Measurements from ENCODE around the gene FARSA.

Gene FARSA

DNA sequence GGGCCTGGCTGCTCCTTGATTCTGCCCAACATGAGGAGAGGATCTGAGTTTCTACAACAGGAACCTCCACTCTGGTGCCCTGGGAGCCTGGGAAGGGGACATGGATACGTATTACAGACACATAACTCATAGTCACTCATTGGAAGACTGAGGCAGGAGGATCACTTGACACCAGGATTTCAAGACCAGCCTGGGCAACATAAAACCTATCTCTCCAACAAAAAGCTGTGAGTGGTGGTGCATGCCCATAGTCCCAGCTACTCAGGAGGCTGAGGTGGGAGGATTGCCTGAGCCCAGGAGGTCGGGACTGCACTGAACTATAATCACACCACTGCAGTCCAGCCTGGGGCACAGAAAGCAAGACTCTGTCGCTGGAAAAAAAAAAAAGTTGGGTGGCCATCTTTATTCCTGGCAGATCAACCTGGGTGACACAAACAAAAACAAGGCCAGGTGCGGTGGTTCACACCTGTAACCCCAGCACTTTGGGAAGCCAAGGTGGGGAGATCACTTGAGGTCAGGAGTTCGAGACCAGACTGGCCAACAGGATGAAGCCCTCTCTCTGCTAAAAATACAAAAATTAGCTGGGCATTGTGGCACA, 45.4 kb downstream of the FARSA start:
- no peak for DNase-seq

DNA sequence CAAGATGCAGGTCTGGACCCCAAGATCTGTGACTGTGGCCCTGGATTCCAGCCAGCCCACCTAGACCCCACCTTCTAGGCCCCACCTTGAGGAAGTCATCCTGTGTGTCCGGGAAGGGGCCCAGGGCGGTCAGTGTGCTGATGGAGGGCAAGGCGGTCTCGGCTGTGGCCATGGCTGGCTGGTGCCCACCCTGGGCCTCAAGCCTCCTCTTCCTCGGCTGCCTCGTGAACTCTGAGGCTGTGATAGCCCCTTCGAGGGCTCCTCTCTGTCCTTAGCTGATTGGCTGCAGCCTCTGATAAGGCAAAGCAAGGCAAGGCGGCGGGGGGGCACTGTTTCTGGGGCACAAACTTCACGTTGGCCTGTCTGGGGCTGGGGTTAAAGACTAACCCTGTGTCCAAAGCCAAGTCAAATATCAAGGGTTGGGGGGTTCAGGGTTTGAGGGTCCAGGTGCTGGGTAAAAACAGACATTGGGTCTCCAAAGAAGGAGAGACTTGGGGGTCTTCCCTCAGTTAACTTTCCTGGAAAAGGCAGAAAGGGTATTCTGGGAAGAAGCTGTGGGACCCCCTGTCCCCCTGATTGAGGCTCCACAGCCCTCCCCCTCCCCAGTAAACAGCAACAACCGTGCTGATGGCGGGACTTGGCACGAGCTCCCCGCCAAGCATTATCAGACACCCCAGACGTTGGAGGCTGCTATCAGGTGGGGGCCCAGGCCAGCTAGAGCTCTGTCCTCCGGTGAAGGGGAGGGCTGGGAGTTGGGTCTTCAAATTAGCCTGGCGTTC, 46.4 kb downstream of the FARSA start, which contains the start of gene KLF1:
KLF1 (minus strand) TSS at position 233 of the 779 bp plus-strand sequence; CDS start at position 172, 61 bp downstream.
- DNase-seq = no peak

DNA sequence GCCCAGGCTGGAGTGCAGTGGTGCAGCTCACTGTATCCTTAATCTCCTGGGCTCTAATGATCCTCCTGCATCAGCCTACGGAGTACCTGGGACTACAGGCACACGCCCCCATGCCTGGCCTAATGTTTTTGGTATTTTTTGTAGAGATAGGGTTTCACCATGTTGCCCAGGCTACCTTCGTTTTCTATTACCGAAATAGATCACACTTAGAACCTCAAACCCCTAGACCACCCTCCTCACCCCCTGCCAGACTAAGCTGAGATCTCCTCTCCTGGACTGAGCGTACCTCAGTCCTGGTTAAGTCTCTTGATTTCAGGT, 46.9 kb downstream of the FARSA start:
- DNase-seq = no peak

DNA sequence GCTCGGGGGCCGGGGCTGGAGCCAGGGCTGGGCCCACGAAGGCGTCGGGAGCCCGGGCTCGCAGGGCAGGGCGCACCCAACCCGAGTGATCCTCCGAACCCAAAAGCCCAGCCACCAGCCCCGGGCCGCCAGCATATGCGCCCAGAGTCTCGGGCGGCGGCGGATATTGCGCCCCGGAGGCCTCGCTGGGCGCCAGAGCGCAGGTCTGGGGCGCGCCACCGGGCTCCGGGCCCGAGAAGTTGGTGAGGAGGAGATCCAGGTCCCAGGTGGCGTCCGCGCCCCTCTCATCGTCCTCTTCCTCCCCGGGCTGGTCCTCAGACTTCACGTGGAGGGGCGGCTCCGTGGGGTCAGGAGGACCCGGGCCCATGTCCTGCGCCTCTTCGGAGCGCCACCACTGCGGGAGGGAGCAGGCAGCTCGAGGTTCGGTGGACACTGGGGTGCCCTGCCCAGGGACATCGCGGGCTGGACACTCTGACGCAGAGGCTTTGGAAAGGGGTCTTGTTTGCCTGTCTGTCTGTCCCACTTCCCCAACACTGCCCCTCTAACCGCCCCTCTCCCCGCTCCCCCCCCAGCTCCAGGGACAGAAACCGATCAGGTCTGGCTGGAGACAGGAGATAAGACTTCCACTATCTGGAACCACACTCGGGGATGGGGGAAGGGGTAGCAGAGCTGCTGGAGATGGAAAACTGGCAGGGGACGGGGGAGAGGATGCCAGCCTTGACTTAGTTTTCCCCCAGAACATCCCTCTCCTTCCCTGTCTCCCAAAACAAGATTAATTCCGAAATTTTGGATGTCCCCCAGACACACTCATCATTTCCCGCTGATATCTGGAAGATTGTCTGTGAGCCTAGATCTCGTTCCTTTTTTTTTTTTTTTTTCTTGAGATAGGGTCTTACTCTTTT, 47.5 kb downstream of the FARSA start:
- DNase-seq = no peak

DNA sequence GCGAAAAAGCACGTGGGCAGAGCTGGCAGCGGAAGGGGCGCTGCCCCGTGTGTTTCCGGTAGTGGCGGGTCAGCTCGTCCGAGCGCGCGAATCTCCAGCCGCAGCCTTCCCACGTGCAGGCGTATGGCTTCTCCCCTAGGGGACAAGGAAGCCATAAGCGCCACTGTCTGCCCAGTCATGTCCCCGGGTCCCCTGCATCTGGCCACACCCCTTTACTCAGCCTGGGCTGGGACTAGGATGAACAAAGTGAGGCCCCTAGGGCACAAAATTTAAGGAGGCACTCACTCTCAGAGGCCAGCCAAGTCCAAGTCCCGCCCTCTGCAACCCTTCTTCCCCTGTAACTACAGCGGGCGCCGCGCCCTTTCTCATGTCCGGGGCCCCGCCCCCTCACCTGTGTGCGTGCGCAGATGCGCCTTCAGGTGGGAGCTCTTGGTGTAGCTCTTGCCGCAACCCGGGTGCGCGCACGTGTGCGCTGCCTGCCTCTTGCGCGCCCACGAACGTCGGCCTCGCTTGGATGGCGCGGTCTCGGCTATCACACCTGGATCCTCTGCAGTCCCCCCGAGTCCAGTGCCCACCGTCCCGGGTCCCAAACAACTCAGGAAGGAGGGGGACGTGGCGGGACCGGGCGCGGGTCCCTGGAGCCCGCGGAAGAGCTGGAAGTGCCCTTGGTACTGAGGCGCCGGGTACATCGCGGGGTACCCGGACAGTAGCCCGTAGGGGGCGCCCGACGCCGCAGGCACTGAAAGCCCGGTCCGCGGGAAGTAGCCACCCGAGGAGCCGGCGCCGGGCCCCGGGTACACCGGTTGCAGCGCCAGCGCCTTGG, 48.4 kb downstream of the FARSA start:
- peak; percentile 83 for DNase-seq

DNA sequence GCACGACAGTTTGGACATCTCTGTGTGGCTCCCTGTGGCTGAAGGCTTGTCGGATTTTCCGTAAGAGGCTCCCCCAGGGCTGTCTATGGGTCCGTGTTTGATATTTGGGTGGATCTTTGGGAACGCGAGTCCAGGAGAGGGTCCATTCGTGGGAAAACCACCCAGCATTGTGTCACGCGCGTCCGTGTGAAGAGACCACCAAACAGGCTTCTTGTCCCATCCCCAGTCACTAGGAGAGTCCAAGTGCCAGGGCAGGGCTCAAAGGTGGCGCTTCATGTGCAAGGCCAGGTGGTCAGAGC, 48.9 kb downstream of the FARSA start:
- no peak for DNase-seq

DNA sequence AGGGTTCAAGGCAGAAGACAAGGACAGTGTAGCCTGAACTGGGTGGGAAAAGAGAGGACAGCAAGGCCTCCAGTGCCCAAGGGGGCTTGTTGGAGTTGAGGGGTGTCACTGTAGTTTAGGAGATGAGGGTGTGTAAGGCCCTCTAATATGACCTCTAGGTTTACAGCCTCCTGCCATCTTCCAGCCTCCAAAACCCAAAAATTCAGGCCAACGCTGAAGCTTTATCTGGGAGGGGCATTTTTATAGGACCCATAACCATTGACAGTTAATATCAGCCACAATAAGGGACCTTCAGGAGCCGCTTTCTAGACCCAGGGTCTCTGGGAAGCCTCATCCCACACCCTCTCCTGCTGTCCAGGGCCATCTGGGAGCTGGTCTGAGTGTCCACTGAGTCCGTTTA, 49.3 kb downstream of the FARSA start:
- no peak for DNase-seq

DNA sequence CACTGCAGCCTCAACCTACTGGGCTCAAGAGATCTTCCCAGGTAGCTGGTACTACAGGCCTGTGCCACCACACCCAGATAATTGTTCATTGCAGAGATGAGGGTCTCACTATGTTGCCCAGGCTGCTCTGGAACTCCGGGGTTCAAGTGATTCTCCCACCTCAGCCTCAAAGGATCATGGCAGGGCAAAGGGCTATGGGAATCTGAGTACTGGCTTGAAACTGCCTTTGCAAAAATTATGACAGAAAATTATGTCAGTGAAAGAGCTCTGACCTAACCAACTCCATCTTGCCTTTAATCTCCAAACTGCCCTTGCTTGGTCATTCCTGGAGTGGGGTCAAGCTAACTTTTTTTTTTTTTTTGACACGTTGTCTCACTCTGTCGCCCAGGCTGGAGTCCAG, 50.9 kb downstream of the FARSA start:
- no peak for DNase-seq

DNA sequence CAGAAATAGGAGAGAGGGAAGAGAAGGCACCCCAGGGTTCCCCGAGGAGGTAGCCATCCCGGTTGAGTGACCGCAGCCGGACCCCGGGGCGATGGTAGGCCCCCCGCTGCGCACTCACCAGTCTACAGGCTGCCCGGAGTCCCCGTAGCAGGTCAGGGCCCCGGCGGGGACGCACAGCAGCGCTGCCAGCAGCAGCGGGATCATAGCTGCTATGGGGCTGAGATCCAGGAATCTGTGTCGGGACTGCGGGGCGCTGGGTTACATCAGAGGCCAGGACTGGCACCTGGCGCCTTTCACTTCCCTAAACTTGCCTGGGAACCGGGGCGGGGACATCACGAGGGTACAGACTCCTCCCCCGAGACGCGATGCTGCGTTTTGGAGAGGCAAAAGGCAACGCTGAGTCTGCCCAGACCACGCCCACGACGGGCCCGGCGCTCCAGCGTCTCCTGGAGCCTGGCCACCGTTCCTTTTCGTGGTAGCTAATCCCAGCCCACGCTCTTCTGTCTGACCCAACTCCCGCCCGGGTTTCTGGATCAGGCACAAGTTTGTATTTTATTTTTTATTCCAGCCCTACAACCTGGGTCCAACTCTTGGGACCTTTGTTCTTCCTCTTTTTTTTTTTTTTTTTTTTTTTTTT, 52.2 kb downstream of the FARSA start, which contains the start of gene DNASE2:
DNASE2 (minus strand) TSS at position 278 of the 637 bp plus-strand sequence; CDS start at position 204, 74 bp downstream.
- peak; percentile 97 for DNase-seq

DNA sequence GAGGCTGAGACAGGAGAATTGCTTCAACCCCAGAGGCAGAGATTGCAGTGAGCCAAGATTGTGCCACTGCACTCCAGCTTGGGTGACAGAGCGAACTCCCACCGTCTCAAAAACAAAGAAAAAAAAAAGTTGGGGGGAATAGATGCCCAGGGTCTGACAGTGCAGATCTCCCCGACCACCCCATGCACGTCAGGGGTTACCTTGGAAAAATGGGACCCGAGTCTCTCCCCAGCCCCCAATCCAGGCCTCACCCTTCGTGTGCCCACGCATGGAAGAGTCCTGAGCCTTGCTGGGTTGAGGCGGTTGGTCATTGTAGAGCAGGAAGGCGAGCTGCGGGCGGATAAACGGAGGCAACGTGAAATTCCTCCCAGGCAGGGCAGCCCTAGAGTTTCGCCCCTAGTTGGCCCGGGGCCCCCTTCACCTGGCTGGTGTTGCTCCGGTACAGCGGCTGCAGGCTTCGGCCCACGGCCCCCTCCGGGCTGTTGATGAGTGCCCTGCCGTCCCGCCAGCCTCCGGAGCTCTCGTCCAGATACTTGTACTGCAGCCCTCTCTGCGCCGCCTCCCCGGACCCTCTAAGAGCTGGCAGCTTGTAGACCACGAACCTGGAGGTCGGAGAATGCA, 52.9 kb downstream of the FARSA start:
- DNase-seq = no peak

DNA sequence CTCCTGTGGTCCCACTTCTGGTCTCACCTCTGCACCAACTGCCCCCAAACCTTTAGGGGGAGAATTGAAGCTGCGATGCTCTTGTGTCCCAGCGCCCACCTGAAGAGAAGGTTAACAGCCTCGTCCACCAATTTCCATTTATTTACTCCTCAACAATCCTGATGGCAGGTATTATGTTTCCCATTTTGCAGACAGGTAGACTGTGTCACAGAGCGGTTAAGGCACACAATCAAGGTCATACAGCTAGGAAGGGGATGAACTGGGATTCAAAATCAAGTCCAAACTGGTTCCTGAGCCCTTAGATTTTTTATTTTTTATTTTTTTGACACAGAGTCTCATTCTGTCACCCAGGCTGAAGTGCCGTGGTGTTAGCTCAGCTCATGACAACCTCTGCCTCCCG, 58.4 kb downstream of the FARSA start:
- no peak for DNase-seq

DNA sequence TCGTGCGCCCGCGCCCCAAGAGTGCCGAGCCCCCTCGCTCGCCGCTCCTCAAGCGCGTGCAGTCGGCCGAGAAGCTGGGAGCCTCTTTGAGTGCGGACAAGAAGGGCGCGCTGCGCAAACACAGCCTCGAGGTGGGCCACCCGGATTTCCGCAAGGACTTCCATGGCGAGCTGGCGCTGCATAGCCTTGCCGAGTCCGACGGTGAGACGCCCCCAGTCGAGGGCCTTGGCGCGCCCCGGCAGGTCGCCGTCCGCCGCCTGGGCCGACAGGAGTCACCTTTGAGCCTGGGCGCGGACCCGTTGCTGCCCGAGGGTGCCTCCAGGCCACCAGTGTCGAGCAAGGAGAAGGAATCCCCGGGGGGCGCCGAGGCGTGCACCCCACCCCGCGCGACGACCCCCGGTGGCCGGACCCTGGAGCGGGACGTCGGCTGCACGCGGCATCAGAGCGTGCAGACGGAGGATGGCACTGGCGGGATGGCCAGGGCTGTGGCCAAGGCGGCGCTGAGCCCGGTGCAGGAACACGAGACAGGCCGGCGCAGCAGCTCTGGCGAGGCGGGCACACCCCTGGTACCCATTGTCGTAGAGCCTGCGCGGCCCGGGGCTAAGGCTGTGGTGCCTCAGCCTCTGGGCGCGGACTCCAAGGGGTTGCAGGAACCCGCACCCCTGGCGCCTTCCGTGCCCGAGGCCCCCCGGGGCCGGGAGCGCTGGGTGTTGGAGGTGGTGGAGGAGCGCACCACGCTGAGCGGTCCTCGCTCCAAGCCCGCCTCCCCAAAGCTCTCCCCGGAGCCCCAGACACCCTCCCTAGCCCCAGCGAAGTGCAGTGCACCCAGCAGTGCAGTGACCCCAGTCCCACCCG, 59.4 kb downstream of the FARSA start:
- DNase-seq = no peak

DNA sequence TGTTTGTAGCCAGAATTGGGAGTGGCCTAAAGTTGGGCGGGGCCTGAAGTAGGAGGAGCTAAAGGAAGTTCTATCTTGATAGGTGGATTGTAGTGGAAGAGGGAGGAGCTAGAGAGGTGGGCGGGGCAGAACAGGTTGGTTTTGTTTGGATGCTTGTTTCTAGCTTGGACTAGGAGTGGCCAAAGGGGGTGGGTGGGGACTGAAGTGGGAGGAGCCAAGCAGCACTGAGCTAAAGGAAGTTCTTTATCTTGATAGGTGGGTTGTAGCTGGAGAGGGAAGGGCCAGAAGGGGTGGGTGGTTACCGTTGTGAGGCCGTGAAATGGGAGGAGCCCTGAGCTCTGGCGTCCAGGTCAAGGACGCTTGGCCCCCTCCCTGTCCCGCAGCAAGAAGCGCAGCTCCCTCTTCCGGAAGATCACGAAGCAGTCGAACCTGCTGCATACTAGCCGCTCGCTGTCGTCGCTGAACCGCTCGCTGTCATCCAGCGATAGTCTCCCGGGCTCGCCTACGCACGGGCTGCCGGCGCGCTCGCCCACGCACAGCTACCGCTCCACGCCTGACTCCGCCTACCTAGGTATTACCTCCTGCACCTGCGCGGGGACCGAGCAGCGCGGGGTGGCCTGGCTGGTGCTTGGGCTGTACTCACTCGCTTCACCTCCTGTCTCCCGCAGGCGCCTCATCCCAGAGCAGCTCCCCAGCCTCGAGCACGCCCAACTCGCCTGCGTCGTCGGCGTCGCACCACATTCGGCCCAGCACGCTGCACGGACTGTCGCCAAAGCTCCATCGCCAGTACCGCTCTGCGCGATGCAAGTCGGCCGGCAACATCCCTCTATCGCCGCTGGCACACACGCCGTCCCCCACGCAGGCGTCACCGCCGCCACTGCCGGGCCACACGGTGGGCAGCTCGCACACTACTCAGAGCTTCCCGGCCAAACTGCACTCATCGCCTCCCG, 60.3 kb downstream of the FARSA start:
- DNase-seq = peak; percentile 14
